Vagina (tissue), 2 donors: Measurements from ENCODE around the gene CST2.

Experiments
- POLR2A ChIP-seq, 2 donors: fragments of 450-650 bp; IDR thresholded peaks; one replicate each; pipeline ENCODE4 v1.6.1; 2017; ENCODE audit warnings: antibody characterized with exemption in 2 of 2, mild to moderate bottlenecking in 2 of 2, moderate library complexity in 2 of 2
- TF ChIP-seq, protein P1 (sequence below), 3 experiments: fragments of 450-650 bp in 2 of 3; fragments of 200-600 bp in 1 of 3; sonication (generic) in 1 of 3; IDR thresholded peaks; one replicate each; pipeline ENCODE4 v1.5.1; 2017 to 2019; ENCODE audit warnings: antibody characterized with exemption in 3 of 3, mild to moderate bottlenecking in 2 of 3, moderate library complexity in 2 of 3

DNA sequence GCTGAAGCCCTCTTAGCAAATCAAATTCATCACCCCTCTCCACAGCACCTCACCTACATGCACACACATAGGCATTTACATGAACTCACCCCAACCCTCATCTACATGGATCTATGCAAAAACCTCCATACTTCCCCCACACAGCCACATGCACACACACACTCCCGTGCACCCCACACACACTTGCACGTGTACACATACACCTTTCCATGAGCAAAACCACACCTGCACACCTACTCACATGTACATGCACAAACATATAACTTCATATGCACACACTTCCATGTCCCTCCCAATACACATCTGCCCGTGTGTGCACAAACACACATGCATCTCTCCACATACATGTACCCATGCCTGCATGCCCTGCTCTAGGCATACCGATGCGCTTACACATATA, 29.7 kb upstream of the CST2 start:
- TF ChIP-seq, protein P1, sequence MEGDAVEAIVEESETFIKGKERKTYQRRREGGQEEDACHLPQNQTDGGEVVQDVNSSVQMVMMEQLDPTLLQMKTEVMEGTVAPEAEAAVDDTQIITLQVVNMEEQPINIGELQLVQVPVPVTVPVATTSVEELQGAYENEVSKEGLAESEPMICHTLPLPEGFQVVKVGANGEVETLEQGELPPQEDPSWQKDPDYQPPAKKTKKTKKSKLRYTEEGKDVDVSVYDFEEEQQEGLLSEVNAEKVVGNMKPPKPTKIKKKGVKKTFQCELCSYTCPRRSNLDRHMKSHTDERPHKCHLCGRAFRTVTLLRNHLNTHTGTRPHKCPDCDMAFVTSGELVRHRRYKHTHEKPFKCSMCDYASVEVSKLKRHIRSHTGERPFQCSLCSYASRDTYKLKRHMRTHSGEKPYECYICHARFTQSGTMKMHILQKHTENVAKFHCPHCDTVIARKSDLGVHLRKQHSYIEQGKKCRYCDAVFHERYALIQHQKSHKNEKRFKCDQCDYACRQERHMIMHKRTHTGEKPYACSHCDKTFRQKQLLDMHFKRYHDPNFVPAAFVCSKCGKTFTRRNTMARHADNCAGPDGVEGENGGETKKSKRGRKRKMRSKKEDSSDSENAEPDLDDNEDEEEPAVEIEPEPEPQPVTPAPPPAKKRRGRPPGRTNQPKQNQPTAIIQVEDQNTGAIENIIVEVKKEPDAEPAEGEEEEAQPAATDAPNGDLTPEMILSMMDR (IDR thresholded peaks at IDR 0.05) = no peak
- no peak for TF ChIP-seq POLR2A (IDR thresholded peaks at IDR 0.05)
